ENCODE data around the gene BRD4. TPM values are rescaled to one million over a fixed set of nuclear protein-coding genes. Genes with fewer than 3 reads are reported as not detected.

BRD4 gene
- total and polyA plus RNA-seq, 2 donors (not counting 3 experiments of a cell fraction or from before 2014, with no cell fraction given), result 14.9 to 125 TPM

GRCh38 chr19:15268192-15268927 is 64.0 kb downstream of the BRD4 start:
- H3K79me2 ChIP-seq (ENCODE audit: control insufficient read depth, insufficient read depth, low read length), result peaks cover 85% of the 10 kb centered on the region
- H3K4me1 ChIP-seq (ENCODE audit: control insufficient read depth, extremely low read depth, insufficient read depth, low read length), result peaks cover 11% of the 10 kb centered on the region
- no peak for DNase-seq (ENCODE audit: low read depth, low spot score)
- H3K27me3 ChIP-seq (ENCODE audit: control insufficient read depth in 2 of 2, insufficient read depth in 2 of 2, low read length in 2 of 2), result no peaks in the 10 kb centered on the region
- no peaks in the 10 kb centered on the region for H3K9me1 ChIP-seq (replicated peaks; ENCODE audit: control insufficient read depth, extremely low read depth, insufficient read depth, low read length)
- H3K27ac ChIP-seq (ENCODE audit: insufficient read depth, low read depth, low read length), result no peak overlapping the region
- no peak overlapping the region for H3K4me2 ChIP-seq (ENCODE audit: insufficient read depth, low read length)
- BruUV-seq (replicated peaks), result no TSS peak
- H4K20me1 ChIP-seq (replicated peaks; ENCODE audit: control insufficient read depth, extremely low read depth, insufficient read depth, low read length), result peaks cover 8% of the 10 kb centered on the region
- ChIA-PET CTCF (interaction anchor here (1.2 kb wide), 2 partner anchors 11 to 18 kb away, joined by 3 to 4 read pairs; no protein-coding TSS in a partner anchor), POLR2A (no interaction called here)
- peaks cover 2 to 44% of the 10 kb centered on the region in 2 experiments for H3K36me3 ChIP-seq (ENCODE audit: control insufficient read depth in 2 of 2, extremely low read depth in 1 of 2, insufficient read depth in 2 of 2, low read length in 2 of 2)
- TF ChIP-seq EZH2 (IDR thresholded peaks at IDR 0.05; ENCODE audit: borderline replicate concordance, low read depth, low read length, severe bottlenecking), result no peak
- TF ChIP-seq MYC (IDR thresholded peaks at IDR 0.05; ENCODE audit: low read depth, low read length), result no peak
- TF ChIP-seq POLR2A (IDR thresholded peaks at IDR 0.05; ENCODE audit: low read depth, low read length), result no peak
- TF ChIP-seq, protein P1, sequence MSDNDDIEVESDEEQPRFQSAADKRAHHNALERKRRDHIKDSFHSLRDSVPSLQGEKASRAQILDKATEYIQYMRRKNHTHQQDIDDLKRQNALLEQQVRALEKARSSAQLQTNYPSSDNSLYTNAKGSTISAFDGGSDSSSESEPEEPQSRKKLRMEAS (IDR thresholded peaks at IDR 0.05; ENCODE audit: insufficient read depth, insufficient read length), result no peak
- TF ChIP-seq JUN (IDR thresholded peaks at IDR 0.05; ENCODE audit: borderline replicate concordance, insufficient read depth, insufficient read length, low read depth), result no peak
- no peak for TF ChIP-seq FOS (IDR thresholded peaks at IDR 0.05; ENCODE audit: borderline replicate concordance, insufficient read depth, low read length)
- TF ChIP-seq POLR2AphosphoS5 (IDR thresholded peaks at IDR 0.05; ENCODE audit: insufficient read depth, low read depth, low read length), result no peak
- no peak for TF ChIP-seq GATA2 (IDR thresholded peaks at IDR 0.05; ENCODE audit: insufficient read depth, insufficient read length, low read depth, low read length)
- TF ChIP-seq CTCF (IDR thresholded peaks at IDR 0.05; ENCODE audit: extremely low read depth in 1 of 2, insufficient read depth in 1 of 2, low read depth in 1 of 2, low read length in 2 of 2), result no peak
- dilution Hi-C loops (cut with MboI; ENCODE audit: extremely low pct_ligation_motif_present, low sequenced_read_pairs), result no loop called here
- FAIRE-seq, result no peak
- intact Hi-C loops (cut with micrococcal nuclease), result no loop called here
- H3K9me3 ChIP-seq (replicated peaks; ENCODE audit: control insufficient read depth, insufficient read depth, low read length), result no peaks in the 10 kb centered on the region
- H3K9ac ChIP-seq (replicated peaks; ENCODE audit: extremely low read depth, insufficient read depth, low read length), result no peak overlapping the region
- no peak overlapping the region for H3K4me3 ChIP-seq (replicated peaks in 1 of 3; ENCODE audit: insufficient read depth in 1 of 3, low read depth in 1 of 3, low read length in 3 of 3)
- H2AFZ ChIP-seq (ENCODE audit: low read depth, low read length), result no peak overlapping the region
